T follicular helper cell (primary cell): ENCODE data around the gene NUAK1.

ENCODE experiments used
- DNase-seq: peaks from one replicate; pipeline ENCODE4 v3.0.0-alpha.2; 2020; ENCODE audit warnings: low read depth

The NUAK1 gene

DNA sequence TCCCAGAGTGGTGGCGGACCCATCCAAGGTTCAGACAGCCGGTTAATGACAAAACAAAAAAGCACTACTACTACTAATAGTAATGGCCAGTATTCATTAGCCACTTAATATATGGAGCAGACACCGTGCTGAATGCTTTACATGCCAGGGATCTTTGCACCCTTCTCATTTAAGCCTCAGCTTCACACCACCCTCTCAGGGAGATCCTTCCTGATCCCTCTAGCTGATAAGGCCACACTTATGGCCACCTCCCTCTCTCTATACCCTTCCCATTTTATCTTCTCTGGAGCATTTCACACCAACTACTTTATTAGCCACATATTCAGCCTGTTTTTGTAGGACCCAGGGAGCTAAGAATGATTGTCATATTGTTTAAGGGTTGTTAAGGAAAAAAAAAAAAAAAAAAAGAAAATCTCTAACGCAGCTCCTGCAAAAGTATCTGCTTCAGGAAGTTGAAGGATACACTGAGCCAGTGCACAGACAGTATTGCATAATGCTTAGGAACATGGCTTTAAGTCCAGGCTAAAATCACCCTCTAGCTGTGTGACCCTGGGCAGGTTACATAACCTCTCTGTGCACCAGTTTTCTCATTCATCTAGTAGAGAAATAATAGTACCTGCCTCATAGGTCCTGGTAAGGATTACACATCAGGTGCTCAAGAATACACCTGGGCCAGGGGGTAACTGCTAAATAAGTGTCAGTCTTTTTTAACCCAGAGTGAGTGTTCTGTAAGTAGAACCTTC lies 29.4 kb downstream of the NUAK1 start:
- DNase-seq, result no peak

DNA sequence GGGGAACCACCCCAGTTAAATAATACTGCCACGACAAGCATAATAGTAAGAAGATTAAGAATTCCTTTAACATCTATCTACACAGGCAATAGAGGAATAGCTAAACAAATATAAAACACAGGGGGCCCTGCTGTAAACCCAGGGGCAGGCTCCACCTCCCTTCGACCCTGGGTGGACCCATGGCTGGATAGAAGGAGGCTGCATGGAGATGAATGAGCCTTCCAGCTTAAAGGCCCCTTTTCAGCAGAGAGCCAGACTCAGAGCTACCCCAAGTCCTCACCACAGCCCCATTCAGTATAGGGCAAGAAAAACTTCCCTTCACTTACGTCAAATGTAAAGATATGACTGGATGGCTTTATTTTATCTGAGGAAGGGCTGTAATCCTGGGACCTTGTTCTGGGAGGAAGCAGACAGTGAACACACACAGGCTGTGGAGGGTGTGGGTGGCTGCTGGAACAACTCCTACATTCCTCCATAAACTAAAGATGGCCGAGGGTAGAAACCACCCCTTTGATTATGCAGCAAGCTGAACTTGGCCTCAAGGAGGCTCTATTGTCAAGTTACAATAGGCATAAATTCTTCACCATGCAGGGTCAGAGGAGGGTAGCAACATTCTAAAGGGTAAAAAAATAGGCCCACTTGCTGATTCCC lies 30.4 kb downstream of the NUAK1 start:
- DNase-seq, result no peak

DNA sequence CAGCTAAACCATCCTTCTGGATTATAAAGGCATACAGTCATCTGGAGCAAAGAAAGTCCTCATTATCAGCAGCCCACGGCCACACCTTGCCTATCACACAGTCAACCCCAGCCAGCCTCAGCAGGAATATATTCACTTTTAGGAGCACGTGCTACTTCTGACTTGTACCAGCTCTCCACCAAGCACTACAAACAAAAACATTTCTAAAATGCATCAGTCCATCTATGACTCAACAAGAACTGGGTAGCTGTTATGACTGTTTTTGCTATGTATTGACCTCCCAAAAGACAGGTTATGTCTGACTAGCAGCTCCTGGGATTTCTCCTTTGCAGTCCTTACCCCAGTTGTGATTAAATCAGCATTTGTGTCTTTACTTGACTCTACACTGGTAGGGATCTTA lies 31.2 kb downstream of the NUAK1 start:
- no peak for DNase-seq

DNA sequence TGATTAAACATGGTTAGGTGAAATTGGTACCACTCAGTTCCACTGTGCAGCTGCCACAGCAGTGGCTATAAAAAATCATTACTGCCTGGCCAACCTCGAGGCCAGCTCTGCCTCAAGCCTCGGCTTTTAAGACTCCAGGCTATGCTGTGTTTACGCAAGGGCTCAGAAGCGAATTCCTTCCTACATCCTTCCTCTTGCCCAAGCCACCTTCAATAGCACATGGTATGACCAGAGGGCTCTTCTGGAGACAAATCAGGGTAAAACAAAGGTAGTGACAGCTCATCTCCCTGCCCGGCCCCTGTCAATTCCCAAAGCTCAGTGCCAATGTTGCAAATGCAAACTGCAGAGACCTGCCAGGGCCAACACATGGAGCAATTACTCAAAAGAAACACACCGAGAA lies 31.9 kb downstream of the NUAK1 start:
- no peak for DNase-seq

DNA sequence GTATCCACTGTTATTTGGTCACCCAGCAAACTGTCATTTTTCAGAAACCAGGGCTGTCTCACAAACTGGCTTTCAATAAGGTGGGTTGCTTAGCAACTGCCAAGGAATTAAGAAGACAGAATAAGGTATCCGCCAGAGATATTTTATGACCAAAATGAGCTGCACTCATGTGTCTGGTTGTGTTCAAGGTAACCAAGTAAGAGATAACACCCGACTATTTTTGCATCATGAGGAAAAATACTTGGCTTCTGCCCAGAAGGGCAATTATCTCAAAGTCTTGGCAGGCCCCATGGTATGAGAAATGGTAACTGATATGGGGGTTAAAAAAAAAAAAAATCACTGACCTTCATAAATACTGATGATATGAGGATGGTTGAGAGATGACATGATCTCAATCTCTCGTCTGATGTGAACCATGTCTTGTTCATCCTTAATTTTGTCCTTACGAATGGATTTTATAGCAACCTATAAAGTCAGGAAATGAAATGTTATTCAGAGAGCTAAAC lies 32.6 kb downstream of the NUAK1 start:
- DNase-seq, result no peak

DNA sequence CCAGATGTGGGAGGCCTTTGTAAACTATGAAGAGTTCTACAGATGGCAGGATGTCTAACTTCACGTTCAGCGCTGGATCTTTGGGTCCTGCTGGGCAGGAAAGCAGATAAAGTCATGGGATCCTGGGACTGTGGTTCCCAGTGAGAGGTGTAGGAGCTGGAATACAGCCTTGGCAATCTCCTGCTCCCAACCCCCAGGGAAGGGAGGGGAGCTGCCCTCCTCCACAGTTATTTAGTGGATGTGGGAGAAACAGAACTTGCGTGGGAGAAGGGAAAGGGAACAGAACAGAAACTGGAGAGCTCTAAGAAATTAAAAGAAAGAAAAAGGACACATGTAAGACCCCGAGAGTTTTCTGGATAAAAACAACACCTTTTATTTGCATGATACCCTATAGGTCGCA lies 37.0 kb downstream of the NUAK1 start:
- DNase-seq, result no peak

DNA sequence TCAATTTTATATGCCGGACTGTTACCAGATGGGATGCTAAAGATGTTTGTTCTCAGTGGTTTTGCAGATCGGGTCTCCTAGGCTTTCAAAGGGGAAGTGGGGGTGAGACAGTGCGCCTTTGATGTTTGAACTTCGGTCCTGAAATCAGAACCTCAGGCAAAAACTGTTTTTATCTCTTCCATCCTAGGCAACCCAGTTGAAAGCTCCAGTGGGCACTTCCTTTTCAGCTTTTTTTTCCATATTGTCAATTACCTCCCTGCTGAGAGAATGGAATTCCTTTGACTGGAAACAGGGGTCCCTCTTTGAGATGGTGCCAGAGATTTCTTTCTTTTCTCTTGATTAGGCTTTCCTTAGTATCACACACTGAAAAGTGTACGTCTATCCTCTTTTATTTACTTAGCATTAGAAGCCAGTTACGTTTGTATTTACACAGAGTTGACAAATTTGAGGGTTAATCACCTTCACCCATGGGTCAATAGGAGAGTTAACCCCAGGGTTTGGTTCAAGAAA lies 40.0 kb downstream of the NUAK1 start:
- DNase-seq, result no peak

DNA sequence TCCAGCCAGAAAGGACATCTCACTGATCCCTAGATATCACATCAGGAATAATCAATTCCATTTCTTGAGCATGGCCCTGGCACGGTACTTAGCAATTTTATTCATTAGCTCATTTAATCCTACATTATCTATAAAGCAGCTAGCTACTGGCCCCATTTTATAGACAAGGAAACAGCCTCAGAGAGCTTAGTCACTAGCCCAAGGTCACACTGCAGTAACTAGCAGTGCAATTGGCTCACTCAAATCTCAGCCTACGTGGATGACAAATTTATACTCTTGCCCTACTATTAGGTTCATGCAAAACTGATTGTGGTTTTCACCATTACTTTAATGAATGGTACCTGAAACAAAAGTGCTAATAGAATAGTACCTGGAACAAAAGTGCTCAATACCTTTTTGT lies 41.7 kb downstream of the NUAK1 start:
- DNase-seq, result no peak

DNA sequence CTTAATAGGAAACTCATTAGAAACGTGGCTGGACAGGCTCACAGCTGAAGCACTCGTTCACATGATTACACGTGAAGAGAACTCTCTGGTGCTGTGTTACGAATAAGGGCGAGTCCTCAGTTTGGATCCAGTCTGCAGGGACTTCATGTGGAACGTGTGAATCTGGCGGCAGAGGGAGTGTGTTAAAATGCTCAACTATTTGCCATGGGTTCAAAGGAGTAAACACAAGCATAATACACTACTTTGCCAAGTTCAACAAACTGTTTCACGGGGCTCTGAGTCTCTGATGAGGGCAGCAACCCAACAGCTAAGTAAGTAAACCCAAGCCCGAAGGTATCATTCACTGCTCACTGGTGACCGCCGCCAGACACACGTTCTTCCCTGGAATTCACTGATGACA lies 42.4 kb downstream of the NUAK1 start:
- DNase-seq, result no peak

DNA sequence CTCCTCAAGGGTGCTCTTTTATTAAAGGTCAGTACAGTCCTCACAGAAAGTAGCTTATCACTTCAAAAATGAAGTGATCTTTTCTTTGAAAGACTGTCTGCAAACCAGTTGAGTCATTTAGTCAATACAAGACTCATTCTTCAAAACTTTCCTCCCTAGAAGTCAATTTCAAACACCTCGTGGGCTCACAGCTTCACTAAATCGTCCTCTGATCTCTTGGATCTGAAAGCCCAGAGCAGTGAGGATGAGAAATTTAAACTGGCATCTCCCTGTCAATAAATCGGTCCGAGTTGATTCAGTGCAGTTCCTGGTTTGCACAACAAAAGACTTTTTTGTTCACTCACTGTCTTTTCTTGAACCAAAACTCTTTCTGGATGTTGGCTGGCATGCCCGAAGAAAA lies 44.5 kb downstream of the NUAK1 start:
- no peak for DNase-seq

DNA sequence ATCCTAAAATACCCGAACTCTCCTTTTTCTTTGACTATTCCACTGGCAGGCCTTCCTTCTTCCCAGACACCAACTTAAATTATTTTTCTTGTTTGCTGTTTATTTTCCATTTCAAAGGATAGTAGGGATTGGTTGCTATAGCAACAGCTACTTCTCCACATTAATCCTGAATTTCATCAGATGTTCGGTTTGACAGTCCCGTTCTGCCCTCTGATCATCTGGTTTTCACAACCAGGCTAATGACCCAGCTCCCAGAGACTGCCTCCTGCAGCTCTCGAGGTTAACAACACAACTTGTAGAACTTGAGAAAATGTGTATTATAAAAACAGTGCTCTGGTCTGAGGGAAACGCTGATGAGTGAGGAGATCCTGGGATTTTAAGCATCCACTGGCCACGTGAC lies 45.5 kb downstream of the NUAK1 start:
- DNase-seq, result no peak

DNA sequence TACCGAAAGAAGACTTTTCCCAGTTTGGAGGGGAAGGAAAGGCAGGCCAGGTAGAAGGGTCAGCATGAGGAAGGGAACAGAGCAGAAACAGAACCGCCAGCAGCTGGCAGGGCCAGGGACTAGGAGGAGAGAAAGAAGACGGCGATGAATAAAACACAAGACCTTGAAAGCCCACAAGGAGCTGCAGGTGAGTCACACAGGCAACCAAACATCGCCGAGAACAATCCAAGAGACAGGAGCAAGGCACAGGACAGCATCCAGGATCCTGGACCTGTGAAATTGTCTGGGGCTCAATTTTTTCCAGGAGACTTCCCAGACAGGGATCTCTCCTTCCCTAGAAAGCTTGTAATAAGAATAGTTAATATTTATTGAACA lies 47.3 kb downstream of the NUAK1 start:
- no peak for DNase-seq

DNA sequence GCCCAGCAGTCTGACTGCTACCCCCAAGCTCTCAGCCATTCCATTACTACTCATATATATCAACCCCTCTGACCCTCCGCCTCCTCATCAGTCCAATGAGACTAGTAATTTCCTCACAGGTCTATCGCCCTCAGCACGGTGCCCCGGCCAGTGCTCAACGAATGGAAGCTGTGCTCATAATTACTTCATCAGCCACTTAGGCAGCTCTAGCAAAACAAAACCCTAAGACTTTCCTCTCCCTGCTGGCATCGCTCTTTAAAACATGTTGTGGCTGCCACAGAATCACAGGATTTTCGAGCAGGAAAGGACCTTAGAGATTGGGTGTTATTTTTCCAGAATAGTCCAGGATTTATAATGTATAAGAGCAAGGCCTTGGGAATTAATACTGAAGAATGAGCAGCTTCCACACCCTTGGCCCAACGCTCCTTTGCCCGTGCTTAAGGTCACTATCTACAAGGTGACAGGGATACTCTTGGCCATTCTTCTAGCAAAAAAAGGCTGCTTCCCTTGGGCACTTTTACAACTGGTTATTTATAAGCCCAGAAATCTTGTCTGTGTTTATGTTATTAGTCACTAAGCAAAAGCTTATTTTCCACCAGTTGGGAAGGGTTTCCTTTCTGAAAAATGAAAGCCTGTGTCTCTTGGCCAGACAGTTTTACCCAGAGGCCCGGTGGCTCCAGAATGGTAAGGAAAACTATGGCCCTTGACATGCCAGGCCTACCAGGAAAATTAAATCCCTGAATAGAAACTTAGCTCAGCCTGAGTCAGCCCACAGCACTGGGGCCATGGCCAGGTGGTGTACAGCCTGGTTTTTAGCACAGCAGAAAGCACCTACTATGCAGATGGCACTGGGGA lies 47.9 kb downstream of the NUAK1 start:
- no peak for DNase-seq

DNA sequence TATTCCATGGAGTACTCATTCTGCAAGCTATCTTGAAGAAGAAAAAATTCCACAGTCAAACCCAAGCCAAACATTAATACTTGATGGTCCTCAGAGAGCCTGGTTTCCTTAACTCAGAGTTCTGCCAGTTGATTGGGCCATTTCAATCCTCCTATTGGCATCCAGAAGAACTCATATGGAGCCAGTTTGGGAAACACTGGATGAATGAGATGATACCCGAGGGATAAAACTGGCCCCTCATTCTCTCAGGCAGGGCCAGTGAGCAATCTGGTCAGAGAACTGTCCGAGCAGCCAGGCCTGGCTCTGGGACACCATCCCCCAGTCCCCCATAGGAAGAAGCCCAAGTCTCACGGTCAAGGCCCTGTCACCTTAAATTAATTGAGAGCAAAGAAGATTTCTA lies 48.8 kb downstream of the NUAK1 start:
- no peak for DNase-seq

DNA sequence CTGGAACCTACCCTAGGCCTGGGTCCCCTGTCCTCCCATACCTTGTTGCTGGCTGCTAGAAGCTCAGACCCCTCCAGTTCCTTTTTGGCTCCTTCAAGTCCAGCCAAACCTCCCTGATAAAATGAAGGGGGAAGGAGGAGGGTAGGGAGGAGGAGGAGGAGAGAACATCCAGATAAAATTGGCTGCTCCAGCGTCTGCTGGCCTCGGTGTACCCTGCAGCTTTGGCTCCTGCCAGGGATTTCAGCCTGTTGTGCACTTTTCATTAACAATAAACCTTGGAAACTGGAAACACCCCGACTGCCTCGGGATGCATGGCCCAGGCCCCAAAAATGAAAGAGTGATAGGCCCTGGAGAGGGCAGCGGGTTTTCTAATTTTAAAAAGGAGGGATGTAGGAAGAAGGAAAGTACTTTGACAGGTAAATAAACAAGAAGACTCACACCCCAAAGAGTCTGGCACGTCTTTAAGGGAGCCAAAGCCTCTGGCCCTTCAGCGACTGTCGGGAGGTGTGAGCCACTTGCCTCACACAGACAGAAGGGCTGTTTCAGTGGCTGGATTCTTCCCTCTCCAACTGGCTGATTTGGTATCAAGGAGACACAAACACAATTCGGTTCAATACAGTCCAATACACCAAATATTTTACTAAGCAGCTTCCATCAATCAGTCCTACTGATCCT lies 49.8 kb downstream of the NUAK1 start:
- no peak for DNase-seq

DNA sequence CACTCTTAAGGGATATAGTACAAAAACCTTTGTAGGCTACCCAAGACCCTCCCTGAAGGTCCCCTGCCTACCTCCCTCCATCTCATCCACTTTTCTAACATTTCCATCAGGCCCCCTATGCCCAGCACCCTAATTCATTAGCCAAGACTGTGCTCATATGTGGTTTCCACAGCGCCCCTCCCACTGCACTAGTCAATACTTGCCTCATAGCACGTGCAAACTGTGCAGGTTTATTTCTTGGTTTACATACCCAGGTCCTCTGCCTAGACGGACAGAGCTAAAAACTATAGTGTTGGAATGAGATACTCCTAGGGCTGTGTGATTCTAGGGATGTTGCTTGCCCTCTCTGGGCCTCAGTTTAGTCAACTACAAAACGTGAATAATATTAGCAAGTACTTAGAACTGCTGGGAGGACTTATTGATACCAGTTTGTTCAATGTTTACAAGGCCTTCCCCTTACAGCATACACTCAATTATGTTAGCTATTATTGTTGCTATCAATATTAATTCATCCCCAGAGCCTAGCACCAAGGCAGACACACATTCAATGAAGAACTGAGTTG lies 50.4 kb downstream of the NUAK1 start:
- no peak for DNase-seq

DNA sequence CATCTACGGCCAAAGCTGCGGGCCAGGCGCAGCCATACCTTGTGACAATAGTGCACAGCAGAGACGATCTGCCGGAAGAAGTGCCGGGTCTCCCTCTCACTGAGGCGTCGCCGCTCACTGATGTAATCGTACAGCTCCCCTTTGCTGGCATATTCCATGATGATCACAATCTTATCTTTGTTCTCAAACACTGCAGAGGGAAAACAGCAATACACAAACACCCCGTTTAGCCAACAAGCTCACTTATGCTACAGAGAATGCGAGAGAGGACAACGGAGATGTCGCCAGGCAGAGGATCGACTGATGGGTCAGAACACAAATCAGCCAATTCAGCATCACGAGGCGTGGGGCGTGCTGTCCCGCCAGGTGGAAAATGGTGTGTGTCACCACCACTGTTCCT lies 52.1 kb downstream of the NUAK1 start:
- DNase-seq, result no peak

DNA sequence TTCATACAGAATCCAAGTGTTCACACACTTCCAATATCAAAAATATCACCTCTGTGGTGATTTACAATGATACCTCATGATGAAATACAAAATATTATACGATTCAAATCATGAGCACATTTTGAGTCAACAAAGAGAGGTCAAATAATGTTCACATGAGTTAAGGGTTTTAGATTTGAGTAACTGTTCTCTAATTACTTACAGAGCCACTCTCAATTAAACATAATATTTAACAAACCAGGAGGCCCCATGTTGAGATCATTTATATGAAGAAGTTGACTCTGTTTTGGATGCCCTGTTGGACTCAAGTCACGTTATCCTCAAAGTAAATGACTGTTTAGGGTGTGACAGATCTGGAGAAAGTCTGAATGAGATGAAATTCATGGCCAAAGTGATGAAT lies 53.5 kb downstream of the NUAK1 start:
- DNase-seq, result no peak

DNA sequence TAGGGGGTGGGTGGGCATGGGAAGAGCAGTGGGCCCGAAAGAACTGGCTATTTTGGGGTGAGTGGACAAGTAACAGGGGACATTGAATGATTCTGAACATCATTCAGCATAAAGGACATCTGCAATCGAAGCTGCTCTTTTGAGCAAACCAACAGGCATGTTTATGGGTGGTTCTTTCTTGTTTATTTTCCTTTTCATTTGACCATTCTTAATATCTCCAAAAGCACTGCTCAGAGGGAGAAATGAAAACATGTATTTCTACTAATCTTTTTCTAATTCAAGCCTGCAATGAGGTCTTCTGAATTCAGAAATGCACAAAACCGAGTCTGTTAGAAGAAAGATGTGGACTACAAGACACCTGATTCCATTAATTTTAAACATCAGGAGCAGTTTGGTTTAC lies 54.0 kb downstream of the NUAK1 start:
- DNase-seq, result no peak

DNA sequence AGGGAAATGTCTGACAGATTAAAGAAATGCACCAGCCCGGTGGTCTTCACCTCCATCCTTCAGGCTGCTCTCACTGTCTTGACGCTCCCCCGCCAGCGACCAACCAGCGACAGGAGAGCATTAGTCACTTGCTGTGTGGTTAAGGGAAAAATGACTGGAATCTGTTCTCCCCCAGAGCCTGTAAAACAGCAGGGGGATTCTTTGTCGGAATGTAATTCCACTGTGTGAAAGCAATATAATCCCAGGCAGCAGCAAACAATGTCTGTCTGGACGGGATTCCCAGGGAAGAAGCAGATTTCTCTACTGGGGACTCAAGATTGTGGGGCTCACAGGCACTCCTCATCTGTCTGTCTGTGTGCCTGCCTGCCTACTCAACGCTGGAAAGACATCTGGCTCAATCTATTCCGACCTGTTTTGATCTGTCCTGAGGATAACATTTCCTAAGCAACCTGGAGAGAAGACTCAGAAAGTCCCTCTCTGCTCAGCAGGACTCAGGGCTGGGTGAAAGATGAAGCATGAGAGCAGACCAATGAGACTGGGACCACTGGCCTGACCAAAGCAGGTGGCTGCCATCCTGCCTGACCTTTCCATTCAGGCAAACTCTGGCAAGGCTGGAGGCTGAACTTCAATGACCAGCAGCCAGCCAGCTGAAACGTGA lies 54.6 kb downstream of the NUAK1 start:
- no peak for DNase-seq
